TTC549 (cell line): ENCODE data around the gene FSD1.
"Not testable (repeated sequence)": the region's sequence is repeated elsewhere in the genome, so short reads cannot be mapped to it uniquely, and the experiment has no call there.

Experiments
- FAIRE-seq: peaks from 2 replicates; lab custom pipeline; 2012; peaks lifted over from hg19 to GRCh38; lab: Jason Lieb, UNC

FSD1 gene

DNA sequence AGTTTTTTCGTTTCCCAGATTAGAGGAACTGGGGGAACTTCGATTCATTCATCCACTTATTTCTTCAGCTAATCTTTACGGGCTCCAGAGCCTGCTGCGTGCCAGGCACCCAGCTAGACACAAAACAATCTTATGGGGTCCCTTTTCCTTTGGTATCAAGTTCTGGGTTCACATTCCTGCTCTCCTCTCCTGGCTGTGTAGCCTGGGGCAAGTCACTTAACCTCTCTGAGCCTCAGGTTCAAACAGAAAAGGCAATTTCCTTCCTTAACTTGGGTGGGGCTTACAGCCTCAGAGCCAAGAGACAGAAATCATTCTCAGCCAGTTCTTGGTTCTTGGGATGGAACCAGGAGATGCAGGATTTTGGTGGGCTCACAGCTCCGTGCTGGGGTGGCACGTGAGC, 19.4 kb upstream of the FSD1 start:
- FAIRE-seq, result no peak

DNA sequence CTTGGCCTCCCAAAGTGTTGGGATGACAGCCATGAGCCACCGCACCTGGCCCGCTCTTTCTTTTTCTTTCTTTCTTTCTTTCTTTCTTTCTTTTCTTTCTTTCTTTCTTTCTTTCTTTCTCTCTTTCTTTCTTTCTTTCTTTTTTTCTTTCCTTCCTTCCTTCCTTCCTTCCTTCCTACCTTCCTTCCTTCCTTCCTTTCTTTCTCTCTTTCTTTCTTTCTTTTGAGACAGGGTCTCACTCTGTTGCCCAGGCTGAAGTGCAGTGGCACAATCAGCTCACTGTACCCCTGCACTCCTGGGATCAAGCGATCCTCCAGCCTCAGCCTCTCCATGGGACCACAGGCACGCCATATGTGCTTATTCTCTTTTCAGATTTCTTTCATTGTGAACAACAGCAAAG, 18.3 kb upstream of the FSD1 start:
- FAIRE-seq, result not testable (repeated sequence)

DNA sequence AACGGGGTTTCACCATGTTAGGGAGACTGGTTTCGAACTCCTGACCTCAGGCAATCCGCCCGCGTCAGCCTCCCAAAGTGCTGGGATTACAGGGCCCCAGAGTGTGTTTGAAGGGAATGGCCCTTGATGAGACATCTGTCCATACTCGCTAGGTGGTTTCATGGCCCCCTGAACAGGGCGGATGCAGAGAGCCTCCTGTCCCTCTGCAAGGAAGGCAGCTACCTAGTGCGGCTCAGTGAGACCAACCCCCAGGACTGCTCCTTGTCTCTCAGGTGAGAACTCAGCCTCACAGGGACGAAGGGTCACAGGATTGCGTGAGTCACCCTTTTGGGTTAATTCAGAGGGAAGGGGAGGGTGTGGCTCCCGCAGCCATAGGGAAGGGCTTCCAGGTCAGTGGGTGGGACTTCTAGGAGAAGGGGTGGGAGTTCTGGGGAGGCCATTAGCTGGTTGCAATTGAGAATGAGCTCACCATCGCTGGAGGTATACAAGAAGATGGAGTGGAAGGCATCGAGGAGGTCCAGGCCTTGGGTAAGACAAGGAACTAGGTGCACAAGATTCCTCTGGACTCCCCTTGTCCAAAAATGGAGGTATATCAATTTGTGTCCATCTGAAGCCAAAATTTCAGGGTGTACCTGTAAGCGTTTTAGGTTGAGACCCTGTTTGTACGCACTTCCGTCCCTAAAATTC, 16.2 kb upstream of the FSD1 start:
- FAIRE-seq, result no peak

DNA sequence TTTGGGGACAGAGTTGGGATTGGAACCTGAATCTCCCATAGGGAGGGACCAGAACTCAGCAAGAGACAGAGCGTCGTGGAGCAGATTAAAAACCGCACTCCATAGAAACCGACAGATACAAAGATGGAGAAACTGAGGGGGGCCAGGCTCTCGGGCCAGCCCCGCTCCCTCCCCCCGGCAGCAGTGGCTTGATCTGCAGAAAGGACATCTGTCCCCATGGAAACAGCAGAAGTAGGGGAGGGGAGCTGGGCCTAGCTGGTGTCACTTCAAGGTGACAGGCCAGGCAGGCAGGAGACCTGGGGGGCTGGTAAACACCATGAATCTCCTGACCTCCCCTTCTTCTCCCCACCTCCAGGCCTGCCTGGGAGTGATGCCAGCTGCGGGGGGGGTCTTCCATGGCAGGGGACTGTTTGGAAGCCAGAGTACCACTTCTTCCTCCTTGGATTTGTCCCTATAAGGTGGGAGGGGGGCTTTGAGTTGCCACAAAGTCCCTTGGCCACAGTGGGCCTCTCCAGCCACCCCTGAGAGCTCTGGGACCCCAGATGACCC, 13.1 kb upstream of the FSD1 start:
- FAIRE-seq, result no peak

DNA sequence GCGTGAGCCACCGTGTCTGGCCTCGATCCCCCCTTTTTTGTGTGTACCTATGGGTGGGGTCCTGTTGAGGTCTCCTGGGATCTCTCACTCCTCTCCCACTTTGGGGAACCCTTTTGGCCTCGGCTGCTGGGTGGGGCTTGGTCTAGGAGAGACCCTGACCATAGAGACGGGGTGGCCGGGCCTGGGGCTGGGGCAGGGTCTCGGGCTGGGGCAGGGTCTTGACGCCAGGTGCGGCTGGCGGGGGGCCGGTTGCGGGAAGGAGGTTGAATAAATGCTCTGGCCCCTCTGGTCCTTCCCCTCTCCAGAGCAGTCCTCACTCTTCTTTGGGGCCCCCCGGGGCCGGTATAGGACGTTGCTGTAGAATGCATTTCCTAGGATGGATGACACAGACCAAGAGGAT, 11.9 kb upstream of the FSD1 start:
- no peak for FAIRE-seq

DNA sequence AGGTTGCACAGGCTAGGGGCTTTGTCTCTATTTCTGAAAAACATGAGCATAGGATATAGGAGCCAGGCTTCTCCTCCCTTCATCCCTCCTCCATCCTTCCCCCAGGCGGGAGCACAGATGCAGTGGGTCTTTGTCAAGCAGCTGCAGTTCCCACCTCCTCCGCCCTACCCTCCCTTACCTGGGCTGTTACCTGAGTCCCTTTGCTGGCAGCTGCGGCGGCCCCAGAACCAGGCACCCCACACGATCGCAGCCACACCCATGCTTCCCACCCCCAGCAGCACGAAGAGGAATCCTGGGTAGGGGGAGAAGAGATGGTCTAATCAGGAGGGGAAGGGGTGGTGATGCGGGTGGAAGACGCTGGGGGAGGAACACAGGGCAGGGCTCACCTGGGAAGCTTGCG, 10.0 kb upstream of the FSD1 start:
- FAIRE-seq, result no peak

DNA sequence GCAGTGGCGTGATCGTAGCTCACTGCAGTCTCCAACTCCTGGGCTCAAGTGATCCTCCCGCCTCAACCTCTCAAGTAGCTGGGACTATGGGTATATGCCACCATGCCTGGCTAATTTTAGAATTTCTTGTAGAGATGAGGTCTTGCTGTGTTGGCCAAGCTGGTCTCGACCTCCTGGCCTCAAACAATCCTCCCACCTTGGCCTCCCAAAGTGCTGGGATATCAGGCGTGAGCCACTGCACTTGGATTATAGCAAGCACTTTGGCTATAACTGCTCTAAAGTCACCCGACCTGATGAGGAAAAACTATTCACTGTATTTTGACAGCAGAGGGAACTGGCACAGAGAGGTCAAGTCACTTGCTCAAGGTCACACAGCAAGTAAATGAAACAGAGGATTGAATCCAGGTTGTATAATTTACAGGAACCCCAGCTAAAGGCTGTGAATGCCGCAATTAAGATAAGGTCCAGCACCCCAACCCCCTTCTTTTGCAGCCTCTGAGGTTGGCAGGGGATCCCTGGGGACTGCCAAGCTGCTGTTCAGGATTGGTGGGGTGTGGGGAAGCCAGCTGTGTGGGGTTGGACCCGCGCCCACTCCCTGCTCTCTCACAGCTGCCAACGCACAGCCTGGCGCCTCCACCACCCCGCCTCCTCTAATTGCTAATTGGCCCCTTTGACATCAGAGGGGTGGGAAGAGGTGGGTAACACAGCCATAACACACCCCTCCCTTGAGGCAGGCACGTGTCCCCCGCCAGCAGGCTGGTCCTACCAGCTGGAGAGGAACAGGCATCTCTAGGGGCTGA, 8.2 kb upstream of the FSD1 start:
- no peak for FAIRE-seq

DNA sequence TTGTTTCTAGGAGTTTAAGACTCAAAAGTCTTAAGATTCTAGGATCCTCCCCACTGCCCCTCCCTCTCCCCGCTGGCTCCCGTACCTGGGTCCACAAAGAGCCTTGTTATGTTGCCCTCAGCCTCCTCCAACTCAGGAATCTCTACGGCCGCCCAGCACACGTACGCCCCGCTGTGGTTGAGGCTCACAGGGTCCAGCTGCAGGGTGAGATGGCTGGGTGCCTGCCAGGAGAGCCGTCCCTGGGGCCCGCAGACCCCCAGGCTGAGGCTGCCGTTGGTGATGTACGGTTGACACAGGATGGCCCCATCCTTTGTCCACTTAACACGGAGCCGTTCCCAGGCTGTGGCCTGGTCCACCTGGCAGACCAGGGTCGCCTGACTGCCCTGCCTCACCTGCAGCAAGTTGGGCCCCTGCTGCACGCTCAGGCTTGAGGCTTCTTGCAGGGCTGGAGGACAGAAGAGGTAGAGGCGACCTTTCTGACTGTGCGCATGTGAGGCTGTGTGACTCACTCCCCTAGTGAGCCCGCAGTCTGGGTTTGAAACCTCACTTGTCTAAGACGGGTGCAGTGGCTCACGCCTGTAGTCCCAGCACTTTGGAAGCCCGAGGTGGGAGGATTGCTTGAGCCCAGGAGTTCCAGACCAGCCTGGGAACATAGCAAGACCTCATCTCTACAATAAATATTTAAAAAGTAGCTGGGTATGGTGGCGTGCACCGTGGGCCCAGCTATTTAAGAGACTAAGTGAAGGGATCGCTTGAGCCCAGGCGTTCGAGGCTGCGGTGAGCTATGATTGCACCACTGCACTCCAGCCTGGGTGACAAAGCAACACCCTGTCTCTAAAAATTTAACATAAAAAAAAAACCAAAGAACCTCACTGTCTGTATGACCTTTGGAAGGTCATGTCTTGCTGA, 6.2 kb upstream of the FSD1 start:
- no peak for FAIRE-seq

DNA sequence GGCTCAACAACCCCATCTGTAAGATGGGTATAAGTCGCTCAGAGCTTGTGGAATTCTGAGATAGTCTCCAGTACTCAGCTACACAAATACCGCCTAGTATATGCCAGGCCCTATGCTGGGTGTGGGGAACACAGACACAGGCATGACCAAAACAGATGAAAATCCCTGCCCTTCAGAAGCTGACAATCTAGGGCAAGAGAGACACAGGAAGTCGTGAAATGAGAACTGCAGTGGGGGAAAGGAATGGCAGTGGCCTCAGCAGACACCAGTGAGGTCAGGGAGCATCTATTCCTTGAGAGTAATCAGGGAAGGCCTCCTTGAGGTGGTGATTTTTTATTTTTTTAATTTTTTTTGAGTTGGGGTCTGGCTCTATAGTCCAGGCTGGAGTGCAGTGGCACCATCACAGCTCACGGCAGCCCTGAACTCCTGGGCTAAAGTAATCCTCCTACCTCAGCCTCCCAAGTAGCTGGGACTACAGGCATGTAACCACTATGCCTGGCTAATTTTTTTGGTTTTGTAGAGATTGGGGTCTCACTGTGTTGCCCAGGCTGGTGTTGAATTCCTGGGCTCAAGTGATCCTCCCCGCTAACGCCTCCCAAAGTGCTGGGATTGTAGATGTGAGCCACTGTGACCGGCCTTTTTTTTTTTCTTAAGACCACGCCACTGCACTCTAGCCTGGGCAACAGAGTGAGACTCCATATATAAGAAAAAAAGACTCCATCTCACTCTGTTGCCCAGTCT, 5.4 kb upstream of the FSD1 start:
- no peak for FAIRE-seq

DNA sequence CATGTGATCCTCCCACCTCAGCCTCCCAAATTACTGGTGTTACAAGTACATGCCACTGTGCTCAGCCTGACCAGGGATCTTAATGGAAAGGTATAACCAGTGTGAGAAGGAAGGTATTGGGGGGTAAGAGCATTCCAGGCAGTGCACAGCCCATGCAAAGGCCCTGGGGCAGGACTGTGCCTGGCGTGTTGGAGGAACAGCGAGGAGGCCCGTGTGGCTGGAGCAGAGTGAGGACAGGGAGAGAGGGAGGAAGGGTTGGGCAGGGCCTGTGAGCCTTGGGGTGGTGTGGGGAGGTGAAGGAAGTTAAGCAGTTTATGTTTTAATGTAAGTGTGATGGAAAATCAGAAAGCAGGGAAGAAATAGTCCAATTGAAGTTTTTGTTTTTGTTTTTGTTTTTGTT, 3.8 kb upstream of the FSD1 start:
- no peak for FAIRE-seq

DNA sequence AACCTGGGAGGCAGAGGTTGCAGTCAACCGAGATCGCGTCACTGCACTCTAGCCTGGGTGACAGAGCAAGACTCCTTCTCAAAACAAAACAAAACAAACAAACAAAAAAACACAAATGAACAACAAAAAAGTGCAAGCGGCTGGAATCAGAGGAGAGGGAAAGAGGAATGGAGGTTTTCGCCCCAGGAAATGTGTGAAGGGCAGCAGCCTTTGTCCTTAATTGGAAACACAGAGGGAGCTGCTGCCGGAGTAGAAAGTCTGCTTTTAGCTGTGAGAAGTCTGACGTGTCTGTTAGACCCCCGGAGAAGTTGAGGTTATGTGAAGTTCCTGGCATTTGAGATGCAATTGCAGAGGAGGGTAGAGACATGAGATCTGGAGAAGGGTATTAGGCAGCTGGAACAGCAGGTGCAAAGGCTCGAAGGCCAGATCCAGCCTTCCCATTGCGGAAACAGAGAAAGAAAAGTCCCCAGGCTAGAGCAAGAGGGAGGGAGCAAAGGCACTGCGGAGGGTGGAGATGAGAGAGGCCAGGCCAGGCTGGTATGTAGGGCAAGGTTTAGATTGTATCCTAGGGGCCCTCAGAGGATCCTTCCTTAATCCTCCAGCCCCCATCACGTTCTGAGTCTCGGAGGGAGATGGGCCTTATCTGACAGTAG, 2.7 kb upstream of the FSD1 start:
- no peak for FAIRE-seq

DNA sequence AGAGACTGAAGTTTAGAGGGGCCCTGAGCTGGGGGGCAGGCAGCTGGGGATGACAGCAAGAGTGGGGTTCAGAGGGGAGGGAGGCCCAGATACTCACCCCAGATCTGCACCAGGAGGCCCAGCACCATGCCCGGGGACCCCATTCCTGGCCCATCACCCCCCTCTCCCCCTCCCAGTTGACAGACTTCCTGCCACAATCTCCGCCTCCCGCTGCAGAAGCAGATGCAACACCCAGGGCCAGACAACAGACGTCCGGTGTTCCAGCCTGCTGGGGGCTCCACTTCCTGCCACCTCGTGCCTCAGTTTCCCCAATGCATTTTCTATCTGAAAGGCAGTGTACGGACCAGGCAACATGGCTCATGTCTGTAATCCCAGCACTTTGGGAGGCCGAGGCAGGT, 2.2 kb upstream of the FSD1 start, which contains the start of gene TMIGD2:
TMIGD2 (minus strand) TSS at position 147 of the 398 bp plus-strand sequence; CDS start at position 143, 4 bp downstream.
- FAIRE-seq, result no peak

DNA sequence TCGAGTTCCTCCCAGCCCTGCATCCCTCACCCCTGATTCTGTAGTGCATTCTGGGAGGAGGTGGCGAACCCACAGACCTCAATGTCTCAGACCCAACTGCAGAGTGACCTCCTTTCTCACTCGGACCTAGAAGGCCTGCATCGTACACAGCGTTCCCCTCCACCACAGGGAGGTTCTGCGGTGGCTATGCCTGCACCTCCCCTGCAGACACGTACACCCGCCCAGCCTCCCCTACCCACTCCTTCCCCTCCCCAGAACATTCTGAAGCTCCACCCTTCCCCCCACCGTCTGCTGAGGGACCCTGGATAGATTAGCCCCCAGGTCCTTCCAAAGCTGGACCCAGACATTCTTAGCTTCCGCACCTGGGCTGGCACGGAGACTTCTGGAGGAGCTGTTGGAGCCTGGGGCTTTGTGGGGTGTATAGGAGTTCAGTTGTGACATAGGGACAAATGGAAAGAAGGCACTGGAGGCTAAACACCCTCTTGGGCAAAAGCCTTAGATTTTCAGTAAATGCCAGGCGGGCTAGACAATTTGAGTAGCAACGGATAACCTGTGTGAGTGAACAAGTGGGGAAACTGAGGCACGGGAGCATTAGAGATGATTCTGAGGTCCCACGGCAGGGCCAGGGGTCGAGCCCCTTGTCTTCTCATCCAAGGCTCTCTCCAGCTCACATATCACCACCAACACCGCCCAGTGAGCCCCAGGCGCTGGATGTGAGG, 420 bp upstream of the FSD1 start:
- FAIRE-seq, result no peak

DNA sequence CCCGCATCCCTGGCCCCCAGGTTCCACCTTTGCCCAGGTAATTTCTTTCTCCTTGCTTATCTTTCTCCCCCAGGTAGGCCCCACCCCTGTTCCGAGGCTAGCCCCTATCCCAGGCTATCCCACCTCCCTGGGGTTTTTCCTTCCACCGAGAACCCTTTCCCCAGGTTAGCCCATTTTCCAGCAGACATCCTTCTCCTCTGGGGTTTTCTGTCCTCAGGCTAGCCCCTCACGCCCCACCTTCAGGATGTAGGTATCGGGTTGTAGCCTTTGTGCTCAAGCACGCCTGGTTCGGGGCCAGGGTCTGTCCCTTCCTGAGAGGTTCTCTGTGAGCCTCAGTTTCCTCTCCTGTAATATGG, 837 bp downstream of the FSD1 start:
- FAIRE-seq, result no peak

DNA sequence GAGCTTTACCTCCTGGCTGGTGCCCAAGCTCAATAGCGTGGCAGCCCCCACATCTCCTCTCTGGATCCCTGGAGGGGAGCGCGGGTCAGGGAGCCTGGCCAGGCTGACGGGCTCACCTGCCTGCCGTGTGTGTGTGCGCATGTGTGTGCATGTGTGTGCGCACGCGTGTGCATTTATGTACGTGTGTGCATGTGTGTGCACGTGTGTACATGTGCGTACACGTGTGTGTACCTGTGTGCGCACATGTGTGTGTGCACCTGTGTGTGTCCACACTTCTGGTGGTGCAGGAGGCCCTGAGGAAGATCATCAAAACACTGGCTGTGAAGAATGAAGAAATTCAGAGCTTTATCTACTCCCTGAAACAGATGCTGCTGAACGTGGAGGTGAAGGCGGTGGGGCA, 1.3 kb downstream of the FSD1 start:
- no peak for FAIRE-seq

DNA sequence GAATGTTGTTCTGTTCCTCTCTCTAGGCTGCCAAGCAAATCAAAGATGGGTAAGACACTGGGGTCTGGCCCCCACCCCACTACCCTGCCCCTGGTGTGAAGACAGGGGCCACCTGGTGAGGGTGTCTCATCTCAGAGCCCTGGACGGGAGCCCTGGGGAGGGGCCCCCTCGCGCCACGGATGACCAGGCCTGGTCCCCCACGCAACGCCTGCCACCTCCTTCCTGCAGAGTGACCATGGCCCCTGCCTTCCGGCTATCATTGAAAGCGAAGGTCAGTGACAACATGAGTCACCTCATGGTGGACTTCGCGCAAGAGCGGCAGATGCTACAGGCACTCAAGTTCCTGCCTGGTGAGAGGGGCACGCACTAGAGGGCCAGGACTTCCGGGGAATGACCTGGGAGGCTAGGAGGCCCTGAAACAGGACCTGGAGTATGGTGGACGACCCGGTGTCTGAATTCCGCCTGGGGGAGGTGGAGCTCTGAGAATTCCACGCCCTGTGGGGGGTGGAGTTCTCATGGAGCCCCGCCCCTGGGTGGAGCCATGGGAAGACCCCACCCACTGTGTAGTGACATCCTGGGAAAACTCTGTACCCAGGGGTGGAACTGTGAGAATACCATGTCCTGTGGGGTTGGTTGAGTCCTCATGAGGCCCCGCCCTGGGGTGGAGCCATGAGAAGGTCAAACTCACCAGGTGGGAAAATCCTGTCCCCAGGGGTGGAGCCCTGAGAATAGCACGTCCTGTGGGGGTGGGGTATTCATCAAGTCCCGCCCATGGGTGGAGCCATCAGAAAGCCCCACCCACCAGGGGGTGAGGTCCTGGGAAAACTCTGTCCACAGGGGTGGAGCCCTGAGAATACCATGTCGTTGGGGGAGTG, 6.1 kb downstream of the FSD1 start:
- FAIRE-seq, result no peak

DNA sequence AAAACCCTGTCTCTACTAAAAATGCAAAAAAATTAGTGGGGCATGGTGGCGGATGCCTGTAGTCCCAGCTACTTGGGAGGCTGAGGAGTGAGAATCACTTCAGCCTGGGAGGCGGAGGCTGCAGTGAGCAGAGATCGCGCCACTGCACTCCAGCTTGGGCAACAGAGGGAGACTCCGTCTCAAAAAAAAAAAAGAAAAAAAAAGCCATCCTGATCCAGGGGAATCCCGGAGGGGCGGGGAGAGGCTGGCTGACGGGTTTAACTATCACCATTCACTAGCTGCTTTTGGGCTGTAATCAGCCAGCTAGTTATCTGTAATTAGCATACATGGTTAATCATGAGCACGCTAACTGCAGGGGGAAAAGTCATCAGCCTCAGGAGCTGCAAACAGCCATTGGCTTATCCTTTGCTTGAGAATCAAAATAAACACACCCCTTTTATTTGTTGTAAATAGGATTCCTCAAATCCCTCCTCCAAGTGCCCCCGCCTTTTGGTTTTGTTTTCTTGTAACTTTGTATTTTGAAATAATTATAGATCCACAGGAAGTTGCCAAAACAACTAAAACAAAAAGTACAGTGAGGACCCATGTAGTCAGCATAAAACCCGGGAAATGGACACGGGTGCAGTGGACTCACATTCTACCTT, 9.6 kb downstream of the FSD1 start:
- FAIRE-seq, result no peak

DNA sequence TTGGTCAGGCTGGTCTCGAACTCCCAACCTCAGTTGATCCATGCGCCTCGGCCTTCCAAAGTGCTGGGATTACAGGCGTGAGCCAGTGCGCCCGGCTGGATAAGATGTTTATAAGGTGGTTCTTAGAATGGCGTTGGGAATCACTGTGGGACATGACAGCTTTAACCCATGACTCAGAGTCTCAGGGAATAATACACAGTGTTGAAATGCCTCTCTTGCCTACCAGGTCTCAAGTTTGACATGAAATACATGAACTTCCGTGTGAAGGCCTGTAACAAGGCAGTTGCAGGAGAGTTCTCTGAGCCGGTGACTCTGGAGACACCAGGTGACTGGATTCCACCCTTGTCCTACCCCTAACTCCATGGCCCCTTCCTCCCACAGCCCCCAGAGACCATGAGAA, 12.6 kb downstream of the FSD1 start:
- no peak for FAIRE-seq

DNA sequence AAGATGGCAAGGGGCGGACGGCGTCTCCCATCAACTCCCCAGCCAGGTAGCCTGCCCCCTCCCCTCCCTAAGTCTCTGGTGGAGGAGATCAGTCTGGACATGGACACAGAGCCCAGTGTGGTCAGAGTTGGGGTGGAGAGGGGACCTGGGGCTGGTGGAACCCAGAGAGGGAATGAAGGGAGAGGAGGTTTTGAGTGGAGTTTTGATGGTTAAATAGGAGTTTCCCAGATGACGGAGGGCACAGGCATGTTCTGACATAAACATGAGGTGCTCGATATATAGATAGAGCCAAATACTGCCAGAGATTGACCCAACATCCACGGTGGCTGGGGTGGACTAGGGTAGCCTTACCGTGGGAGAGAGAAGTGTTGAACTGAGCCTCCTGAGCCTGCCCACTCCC, 14.1 kb downstream of the FSD1 start:
- no peak for FAIRE-seq
